Epithelial cell of alveolus of lung (primary cell): ENCODE data around the gene MED10. TPM values are rescaled to one million over a fixed set of nuclear protein-coding genes. Genes with fewer than 3 reads are reported as not detected.

Experiments used
- total RNA-seq: library from RNA; depleted of rRNA; stranded (reverse); fragments of >200 nt; gene quantifications from 2 replicates; pipeline ENCODE4 v1.2.1, GENCODE V29; 2015

Gene MED10, protein sequence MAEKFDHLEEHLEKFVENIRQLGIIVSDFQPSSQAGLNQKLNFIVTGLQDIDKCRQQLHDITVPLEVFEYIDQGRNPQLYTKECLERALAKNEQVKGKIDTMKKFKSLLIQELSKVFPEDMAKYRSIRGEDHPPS
- 27.4 and 33.1 TPM in 2 replicates for total RNA-seq

DNA sequence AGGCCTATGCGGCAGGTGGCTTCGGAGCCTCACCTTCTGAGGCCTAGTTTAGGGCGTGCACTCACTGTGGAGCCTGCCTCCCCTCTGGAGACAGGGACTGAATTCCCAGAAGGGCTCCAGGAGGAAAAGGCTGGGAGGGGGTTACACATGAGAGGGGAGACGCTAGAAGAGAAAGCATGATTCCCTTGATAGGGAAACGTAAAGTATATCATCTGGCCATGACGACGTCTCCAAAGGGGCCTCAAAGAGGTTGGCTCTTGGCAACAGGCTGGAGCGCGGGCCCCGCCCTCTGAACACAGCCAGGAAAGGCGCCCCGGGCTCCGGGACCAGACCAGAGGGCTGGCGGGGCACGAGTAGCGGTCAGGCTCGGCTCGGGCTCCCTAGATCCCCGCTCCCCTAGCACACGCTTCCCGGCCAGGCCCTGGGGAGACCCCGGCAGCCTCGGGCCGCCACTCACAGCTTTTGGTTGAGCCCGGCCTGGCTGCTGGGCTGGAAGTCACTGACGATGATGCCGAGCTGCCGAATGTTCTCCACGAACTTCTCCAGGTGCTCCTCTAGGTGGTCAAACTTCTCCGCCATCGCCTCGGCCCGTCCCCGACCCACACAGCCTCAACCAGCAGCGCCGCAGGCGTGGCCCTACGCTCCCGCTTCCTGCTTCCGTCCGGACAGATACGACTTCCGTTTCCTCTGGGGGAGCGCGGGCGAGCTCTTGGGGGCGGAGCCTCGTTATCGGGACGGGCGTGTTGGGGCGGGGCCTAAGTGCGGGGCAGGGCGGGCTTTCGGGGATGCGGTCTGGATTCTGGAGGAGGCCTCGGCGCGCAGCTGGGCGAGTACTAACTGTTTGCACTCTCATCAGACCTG is at the start of gene MED10:
Gene MED10 (minus strand): TSS at position 643 of the 861 bp plus-strand sequence. CDS start 64 bp downstream, at position 579.

Other genes with a start within 250 kb of the MED10 start
- not detected in 2 replicates for gene UBE2QL1, start 70.3 kb upstream of the MED10 start, total RNA-seq